GM21381 (cell line): ENCODE results near the gene USP17L10.
"Not testable (repeated sequence)": the region's sequence is repeated elsewhere in the genome, so short reads cannot be mapped to it uniquely, and the experiment has no call there.

Experiments
- ATAC-seq: cut with Tn5 transposase; IDR thresholded peaks from one replicate; pipeline ENCODE4 v1.9.1; 2021; ENCODE audit warnings: mild to moderate bottlenecking, moderate library complexity; ENCODE audit not compliant: unreplicated experiment

USP17L10 gene

GRCh38 chr4:9210357-9210756 lies at the start of gene USP17L10:
USP17L10 (plus strand) TSS chr4:9210657; CDS start chr4:9210657, 0 bp downstream.
- ATAC-seq = not testable (repeated sequence)

- not testable (repeated sequence) for ATAC-seq
Measured at GRCh38 chr4:9165990-9166389, 44.5 kb upstream of the USP17L10 start.

- not testable (repeated sequence) for ATAC-seq
Measured at GRCh38 chr4:9169791-9170459, 40.5 kb upstream of the USP17L10 start, which contains the start of gene FAM90A26. FAM90A26 (plus strand) TSS chr4:9170409; CDS start chr4:9173173, 2,764 bp downstream.

GRCh38 chr4:9214701-9215100 lies 4.2 kb downstream of the USP17L10 start:
- not testable (repeated sequence) for ATAC-seq

GRCh38 chr4:9215105-9215504 lies 4.6 kb downstream of the USP17L10 start, which contains the start of gene USP17L11:
USP17L11 (plus strand) TSS chr4:9215405; CDS start chr4:9215405, 0 bp downstream.
- not testable (repeated sequence) for ATAC-seq

- not testable (repeated sequence) for ATAC-seq
Measured at GRCh38 chr4:9219852-9220251, 9.4 kb downstream of the USP17L10 start, which contains the start of gene USP17L12. USP17L12 (plus strand) TSS chr4:9220152; CDS start chr4:9220152, 0 bp downstream.

- not testable (repeated sequence) for ATAC-seq
Measured at GRCh38 chr4:9224596-9224995, 14.1 kb downstream of the USP17L10 start, which contains the start of gene USP17L13. USP17L13 (plus strand) TSS chr4:9224896; CDS start chr4:9224896, 0 bp downstream.

GRCh38 chr4:9230249-9230648 lies 19.8 kb downstream of the USP17L10 start:
- not testable (repeated sequence) for ATAC-seq

- ATAC-seq = not testable (repeated sequence)
Measured at GRCh38 chr4:9234085-9234484, 23.6 kb downstream of the USP17L10 start, which contains the start of gene USP17L15. USP17L15 (plus strand) TSS chr4:9234385; CDS start chr4:9234385, 0 bp downstream.

GRCh38 chr4:9238461-9238860 lies 28.0 kb downstream of the USP17L10 start:
- not testable (repeated sequence) for ATAC-seq

GRCh38 chr4:9243579-9243978 lies 33.1 kb downstream of the USP17L10 start, which contains the start of gene USP17L17:
USP17L17 (plus strand) TSS chr4:9243879; CDS start chr4:9243879, 0 bp downstream.
- not testable (repeated sequence) for ATAC-seq

GRCh38 chr4:9247953-9248680 lies 37.7 kb downstream of the USP17L10 start, which contains the start of gene USP17L18:
USP17L18 (plus strand) TSS chr4:9248630; CDS start chr4:9248630, 0 bp downstream.
- ATAC-seq = not testable (repeated sequence)

GRCh38 chr4:9253078-9253477 lies 42.6 kb downstream of the USP17L10 start, which contains the start of gene USP17L19:
USP17L19 (plus strand) TSS chr4:9253378; CDS start chr4:9253378, 0 bp downstream.
- ATAC-seq = not testable (repeated sequence)

GRCh38 chr4:9257824-9258223 lies 47.4 kb downstream of the USP17L10 start, which contains the start of gene USP17L20:
USP17L20 (plus strand) TSS chr4:9258124; CDS start chr4:9258124, 0 bp downstream.
- ATAC-seq = not testable (repeated sequence)
